Coronary artery (tissue), 2 donors: ENCODE data around the gene XCR1.

ENCODE experiments used
- DNase-seq: peaks from one replicate; pipeline ENCODE4 v3.0.0-alpha.2; 2017; ENCODE audit warnings: low spot score
- H3K27ac ChIP-seq, 2 donors: fragments of 200-600 bp; sonication (generic); one replicate each; pipeline ENCODE4 v1.5.1; 2016 to 2019
- H3K4me3 ChIP-seq: fragments of 200-600 bp; sonication (generic); 2 replicates; pipeline ENCODE4 v1.5.1; 2016; ENCODE audit warnings: mild to moderate bottlenecking, moderate library complexity
- CTCF ChIP-seq: fragments of 200-600 bp; sonication (generic); IDR thresholded peaks from one replicate; pipeline ENCODE4 v1.5.1; 2019; ENCODE audit warnings: antibody characterized with exemption

Gene XCR1, protein sequence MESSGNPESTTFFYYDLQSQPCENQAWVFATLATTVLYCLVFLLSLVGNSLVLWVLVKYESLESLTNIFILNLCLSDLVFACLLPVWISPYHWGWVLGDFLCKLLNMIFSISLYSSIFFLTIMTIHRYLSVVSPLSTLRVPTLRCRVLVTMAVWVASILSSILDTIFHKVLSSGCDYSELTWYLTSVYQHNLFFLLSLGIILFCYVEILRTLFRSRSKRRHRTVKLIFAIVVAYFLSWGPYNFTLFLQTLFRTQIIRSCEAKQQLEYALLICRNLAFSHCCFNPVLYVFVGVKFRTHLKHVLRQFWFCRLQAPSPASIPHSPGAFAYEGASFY

DNA sequence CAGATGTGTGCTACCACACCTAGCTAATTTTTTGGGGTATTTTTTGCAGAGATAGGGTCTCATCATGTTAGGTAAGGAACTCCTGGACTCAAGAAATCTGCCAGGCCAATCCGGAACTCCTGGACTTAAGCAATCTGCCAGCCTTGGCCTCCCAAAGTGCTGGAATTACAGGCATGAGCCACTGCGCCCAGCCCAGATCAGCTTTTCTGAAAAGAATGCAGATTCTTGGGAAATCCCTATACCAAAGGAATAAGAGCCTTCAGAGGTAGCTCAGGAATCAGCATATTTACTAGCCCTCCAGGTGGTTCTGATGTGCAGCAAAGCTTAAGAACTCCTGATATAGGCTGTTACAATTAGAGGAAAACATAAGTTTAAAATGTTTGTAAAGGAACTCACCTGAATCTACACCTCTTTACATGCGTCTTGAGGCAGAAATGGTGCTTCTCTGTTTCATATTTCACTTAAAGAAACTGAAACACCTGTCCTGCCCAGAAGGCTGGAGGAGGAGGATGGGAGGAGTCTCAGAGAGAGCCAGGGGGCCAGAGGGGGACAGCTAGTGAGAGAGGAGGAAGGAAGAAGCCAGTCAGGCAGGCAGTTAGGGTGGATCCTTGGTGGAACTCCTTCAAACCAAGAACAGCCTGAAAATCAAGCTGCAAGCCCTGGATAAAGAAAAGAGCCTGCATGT, at the start of gene XCR1:
Gene XCR1, minus strand, starts transcription at position 463 of the 685 bp plus-strand sequence. CDS start 5,536 bp downstream, outside the sequence.
- no peak for DNase-seq
- Histone ChIP-seq H3K4me3 (no peak within 1 kb of the TSS), H3K27ac (no peak within 1 kb of the TSS)
- TF ChIP-seq CTCF, result no peak

DNA sequence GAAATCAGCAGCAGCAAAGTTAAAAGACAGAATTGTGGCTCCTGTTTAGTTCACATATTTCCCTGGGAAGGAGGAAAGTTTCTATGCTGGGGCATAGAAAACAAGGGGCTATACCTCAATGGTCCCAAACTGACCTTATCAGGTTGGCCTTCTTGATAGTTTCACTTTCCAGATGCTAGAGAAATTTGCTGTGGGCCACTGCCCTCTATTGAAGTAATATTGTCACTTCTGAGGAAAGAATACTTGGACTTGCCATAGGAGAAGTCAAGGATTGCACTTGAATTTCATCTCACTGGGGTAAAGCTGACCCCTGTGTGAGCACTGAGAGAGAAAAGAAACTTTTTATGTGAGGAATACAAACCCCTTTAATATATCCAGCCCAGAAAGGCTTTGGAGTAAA, 49.3 kb upstream of the XCR1 start:
- H3K27ac ChIP-seq, result no peak overlapping the region
- no peak overlapping the region for H3K4me3 ChIP-seq
- DNase-seq, result no peak
- TF ChIP-seq CTCF, result no peak

DNA sequence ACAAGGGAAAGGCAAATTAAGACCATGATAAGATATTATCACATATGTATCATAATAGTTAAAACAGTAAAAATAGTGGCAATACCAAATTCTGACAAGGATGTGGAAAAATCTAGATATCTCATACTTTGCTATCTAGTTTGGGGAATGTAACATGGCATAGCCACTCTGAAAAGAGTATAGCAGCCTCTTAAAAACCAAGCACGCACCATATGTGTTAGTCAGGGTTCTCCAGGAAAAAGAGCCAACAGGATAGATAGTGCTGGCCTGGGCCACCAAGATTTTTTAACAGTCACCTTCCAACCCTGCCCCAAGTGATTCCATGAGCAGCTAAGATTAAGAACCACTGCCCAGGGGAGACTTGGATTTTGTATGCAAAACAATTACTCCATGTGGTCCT, 48.5 kb upstream of the XCR1 start:
- no peak for DNase-seq
- TF ChIP-seq CTCF, result no peak
- H3K27ac ChIP-seq, result no peak overlapping the region
- no peak overlapping the region for H3K4me3 ChIP-seq

GRCh38 chr3:46071222-46071858, 44.1 kb upstream of the XCR1 start:
- no peak for TF ChIP-seq CTCF
- H3K27ac ChIP-seq, result no peak overlapping the region
- no peak for DNase-seq
- no peak overlapping the region for H3K4me3 ChIP-seq

DNA sequence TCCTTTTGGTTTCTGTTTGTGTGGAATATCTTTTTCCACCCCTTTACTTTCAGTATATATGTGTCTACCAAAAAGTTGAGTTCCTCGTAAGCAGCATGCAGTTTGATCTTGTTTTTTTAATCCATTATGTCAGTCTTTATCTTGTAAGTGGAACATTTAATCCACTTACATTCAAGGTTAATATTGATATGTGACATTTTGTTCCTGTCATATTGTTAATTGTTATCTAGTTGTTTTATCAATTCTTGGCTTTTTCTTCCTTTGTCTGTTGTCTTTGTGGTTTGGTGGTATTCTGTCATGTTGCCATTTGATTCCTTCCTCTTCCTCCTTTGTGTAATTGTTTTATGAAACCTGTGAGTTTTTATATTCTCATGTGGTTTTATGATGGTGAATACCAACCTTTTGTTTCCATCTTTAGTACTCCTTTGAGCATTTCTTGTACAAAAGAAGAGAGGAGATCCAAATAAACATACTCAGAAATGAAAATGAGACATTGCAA, 43.4 kb upstream of the XCR1 start:
- Histone ChIP-seq H3K27ac (no peak overlapping the region), H3K4me3 (no peak overlapping the region)
- DNase-seq, result no peak
- TF ChIP-seq CTCF, result no peak

- no peak for DNase-seq
- TF ChIP-seq CTCF, result no peak
- H3K4me3 ChIP-seq, result no peak overlapping the region
- H3K27ac ChIP-seq, result no peak overlapping the region
Measured at GRCh38 chr3:46068501-46068900, 41.2 kb upstream of the XCR1 start.
